ENCODE measurements around the gene WIPF2.

Gene WIPF2

GRCh38 chr17:40251576-40251975 is 32.5 kb downstream of the WIPF2 start (continued):
- no peak for TF ChIP-seq AEBP2 (tag by site-specific recombination; IDR thresholded peaks at IDR 0.05; ENCODE audit: borderline replicate concordance)
- no peak for TF ChIP-seq ZNF707 (tag by site-specific recombination; IDR thresholded peaks at IDR 0.05)
- TF ChIP-seq ZBTB20 (tag by site-specific recombination; IDR thresholded peaks at IDR 0.05), result no peak
- TF ChIP-seq ZNF48 (tag by site-specific recombination; IDR thresholded peaks at IDR 0.05), result no peak
- TF ChIP-seq, protein P1, sequence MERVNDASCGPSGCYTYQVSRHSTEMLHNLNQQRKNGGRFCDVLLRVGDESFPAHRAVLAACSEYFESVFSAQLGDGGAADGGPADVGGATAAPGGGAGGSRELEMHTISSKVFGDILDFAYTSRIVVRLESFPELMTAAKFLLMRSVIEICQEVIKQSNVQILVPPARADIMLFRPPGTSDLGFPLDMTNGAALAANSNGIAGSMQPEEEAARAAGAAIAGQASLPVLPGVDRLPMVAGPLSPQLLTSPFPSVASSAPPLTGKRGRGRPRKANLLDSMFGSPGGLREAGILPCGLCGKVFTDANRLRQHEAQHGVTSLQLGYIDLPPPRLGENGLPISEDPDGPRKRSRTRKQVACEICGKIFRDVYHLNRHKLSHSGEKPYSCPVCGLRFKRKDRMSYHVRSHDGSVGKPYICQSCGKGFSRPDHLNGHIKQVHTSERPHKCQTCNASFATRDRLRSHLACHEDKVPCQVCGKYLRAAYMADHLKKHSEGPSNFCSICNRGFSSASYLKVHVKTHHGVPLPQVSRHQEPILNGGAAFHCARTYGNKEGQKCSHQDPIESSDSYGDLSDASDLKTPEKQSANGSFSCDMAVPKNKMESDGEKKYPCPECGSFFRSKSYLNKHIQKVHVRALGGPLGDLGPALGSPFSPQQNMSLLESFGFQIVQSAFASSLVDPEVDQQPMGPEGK (tag by site-specific recombination; IDR thresholded peaks at IDR 0.05), result peak; percentile 51; the same call in 1 of the 2 replicates
- no peak for TF ChIP-seq BCL6B (tag by site-specific recombination; IDR thresholded peaks at IDR 0.05)
- TF ChIP-seq ZBTB44 (tag by site-specific recombination; IDR thresholded peaks at IDR 0.05), result no peak
- TF ChIP-seq IKZF3 (tag by site-specific recombination; IDR thresholded peaks at IDR 0.05), result peak; percentile 93
- TF ChIP-seq ZNF366 (tag by site-specific recombination; conservative IDR thresholded peaks at IDR 0.05), result peak; percentile 80
- 0 out of 2 replicates have a peak, but pooled peaks have one; percentile 24 for TF ChIP-seq ZNF394 (tag by site-specific recombination; IDR thresholded peaks at IDR 0.05; ENCODE audit: borderline replicate concordance)
- TF ChIP-seq, protein P2, sequence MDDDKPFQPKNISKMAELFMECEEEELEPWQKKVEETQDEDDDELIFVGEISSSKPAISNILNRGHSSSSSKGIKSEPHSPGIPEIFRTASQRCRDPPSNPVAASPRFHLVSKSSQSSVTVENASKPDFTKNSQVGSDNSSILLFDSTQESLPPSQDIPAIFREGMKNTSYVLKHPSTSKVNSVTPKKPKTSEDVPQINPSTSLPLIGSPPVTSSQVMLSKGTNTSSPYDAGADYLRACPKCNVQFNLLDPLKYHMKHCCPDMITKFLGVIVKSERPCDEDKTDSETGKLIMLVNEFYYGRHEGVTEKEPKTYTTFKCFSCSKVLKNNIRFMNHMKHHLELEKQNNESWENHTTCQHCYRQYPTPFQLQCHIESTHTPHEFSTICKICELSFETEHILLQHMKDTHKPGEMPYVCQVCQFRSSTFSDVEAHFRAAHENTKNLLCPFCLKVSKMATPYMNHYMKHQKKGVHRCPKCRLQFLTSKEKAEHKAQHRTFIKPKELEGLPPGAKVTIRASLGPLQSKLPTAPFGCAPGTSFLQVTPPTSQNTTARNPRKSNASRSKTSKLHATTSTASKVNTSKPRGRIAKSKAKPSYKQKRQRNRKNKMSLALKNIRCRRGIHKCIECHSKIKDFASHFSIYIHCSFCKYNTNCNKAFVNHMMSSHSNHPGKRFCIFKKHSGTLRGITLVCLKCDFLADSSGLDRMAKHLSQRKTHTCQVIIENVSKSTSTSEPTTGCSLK (tag by site-specific recombination; IDR thresholded peaks at IDR 0.05), result no peak
- no peak for TF ChIP-seq ZNF138 (tag by site-specific recombination; IDR thresholded peaks at IDR 0.05; ENCODE audit: borderline replicate concordance)
- no peak for TF ChIP-seq ZBTB7A (tag by site-specific recombination; IDR thresholded peaks at IDR 0.05; ENCODE audit: low read depth)
- no peak for TF ChIP-seq GFI1B (tag by site-specific recombination; IDR thresholded peaks at IDR 0.05)
- TF ChIP-seq KLF1 (tag by site-specific recombination; IDR thresholded peaks at IDR 0.05), result no peak; the same call in 1 of the 2 replicates
- TF ChIP-seq OVOL3 (tag by site-specific recombination; IDR thresholded peaks at IDR 0.05), result no peak
- no peak for TF ChIP-seq ZNF654 (tag by site-specific recombination; IDR thresholded peaks at IDR 0.05; ENCODE audit: low read depth)
- TF ChIP-seq EGR2 (tag by site-specific recombination; IDR thresholded peaks at IDR 0.05; ENCODE audit: low read depth), result no peak
- no peak for TF ChIP-seq ZNF423 (tag by site-specific recombination; IDR thresholded peaks at IDR 0.05)
